ENCODE measurements around the gene DTWD1.
"Not testable (repeated sequence)": the region's sequence is repeated elsewhere in the genome, so short reads cannot be mapped to it uniquely, and the experiment has no call there.

DTWD1 gene

GRCh38 chr15:49646891-49647290 is 26.0 kb downstream of the DTWD1 start:
- no peak for DNase-seq (ENCODE audit: low spot score)

- no peak for DNase-seq (ENCODE audit: low spot score)
Measured at GRCh38 chr15:49649987-49650386, 29.1 kb downstream of the DTWD1 start.

- DNase-seq (ENCODE audit: low spot score), result no peak
Measured at GRCh38 chr15:49650676-49651075, 29.8 kb downstream of the DTWD1 start.

GRCh38 chr15:49652922-49653321 is 32.1 kb downstream of the DTWD1 start:
- no peak for DNase-seq (ENCODE audit: low spot score)

GRCh38 chr15:49656734-49657133 is 35.9 kb downstream of the DTWD1 start:
- DNase-seq (ENCODE audit: low spot score), result no peak

GRCh38 chr15:49664716-49665115 is 43.9 kb downstream of the DTWD1 start:
- DNase-seq (ENCODE audit: low spot score), result no peak

GRCh38 chr15:49666486-49666885 is 45.6 kb downstream of the DTWD1 start:
- not testable (repeated sequence) for DNase-seq (ENCODE audit: low spot score)

- no peak for DNase-seq (ENCODE audit: low spot score)
Measured at GRCh38 chr15:49669288-49669687, 48.4 kb downstream of the DTWD1 start.

- no peak for DNase-seq (ENCODE audit: low spot score)
Measured at GRCh38 chr15:49673861-49674260, 53.0 kb downstream of the DTWD1 start.

- DNase-seq (ENCODE audit: low spot score), result no peak
Measured at GRCh38 chr15:49674370-49674769, 53.5 kb downstream of the DTWD1 start.

- peak; percentile 1 for DNase-seq (ENCODE audit: low spot score)
Measured at GRCh38 chr15:49675041-49675440, 54.2 kb downstream of the DTWD1 start.

- DNase-seq (ENCODE audit: low spot score), result no peak
Measured at GRCh38 chr15:49678655-49679054, 57.8 kb downstream of the DTWD1 start.

- no peak for DNase-seq (ENCODE audit: low spot score)
Measured at GRCh38 chr15:49686599-49686998, 65.8 kb downstream of the DTWD1 start.

- no peak for DNase-seq (ENCODE audit: low spot score)
Measured at GRCh38 chr15:49688135-49688790, 67.4 kb downstream of the DTWD1 start.

GRCh38 chr15:49692514-49693090 is 71.8 kb downstream of the DTWD1 start:
- DNase-seq (ENCODE audit: low spot score), result no peak

- DNase-seq (ENCODE audit: low spot score), result no peak
Measured at GRCh38 chr15:49693498-49693897, 72.7 kb downstream of the DTWD1 start.

GRCh38 chr15:49696433-49696832 is 75.6 kb downstream of the DTWD1 start:
- no peak for DNase-seq (ENCODE audit: low spot score)

GRCh38 chr15:49697121-49697520 is 76.3 kb downstream of the DTWD1 start:
- DNase-seq (ENCODE audit: low spot score), result no peak

- DNase-seq (ENCODE audit: low spot score), result not testable (repeated sequence)
Measured at GRCh38 chr15:49702982-49703381, 82.1 kb downstream of the DTWD1 start.
